Activated T-cell treated with anti-CD3 and anti-CD28 coated beads for 4 hours (primary cell): Measurements from ENCODE around the gene ZNF674.
"Not testable (repeated sequence)": the region's sequence is repeated elsewhere in the genome, so short reads cannot be mapped to it uniquely, and the experiment has no call there.

Experiments
- DNase-seq: peaks from one replicate; pipeline ENCODE4 v3.0.0-alpha.2; 2020

The ZNF674 gene

GRCh38 chrX:46460801-46461659 lies 84.2 kb downstream of the ZNF674 start:
- DNase-seq, result not testable (repeated sequence)

GRCh38 chrX:46459603-46460002 lies 85.6 kb downstream of the ZNF674 start:
- DNase-seq, result no peak

- no peak for DNase-seq
These were observed 88.9 kb downstream of the ZNF674 start for GRCh38 chrX:46456125-46456922.
